Stimulated activated CD8-positive, alpha-beta memory T cell treated with anti-CD3 and anti-CD28 coated beads, Interleukin-2, amount 100 ng/mL, for 48 hours (primary cell): ENCODE data around the gene INF2.
"Not testable (repeated sequence)": the region's sequence is repeated elsewhere in the genome, so short reads cannot be mapped to it uniquely, and the experiment has no call there.

ENCODE experiments used
- DNase-seq, 2 donors: peaks; one replicate each; pipeline ENCODE4 v3.0.0-alpha.2; 2020; ENCODE audit warnings: low read depth in 2 of 2

INF2 gene

DNA sequence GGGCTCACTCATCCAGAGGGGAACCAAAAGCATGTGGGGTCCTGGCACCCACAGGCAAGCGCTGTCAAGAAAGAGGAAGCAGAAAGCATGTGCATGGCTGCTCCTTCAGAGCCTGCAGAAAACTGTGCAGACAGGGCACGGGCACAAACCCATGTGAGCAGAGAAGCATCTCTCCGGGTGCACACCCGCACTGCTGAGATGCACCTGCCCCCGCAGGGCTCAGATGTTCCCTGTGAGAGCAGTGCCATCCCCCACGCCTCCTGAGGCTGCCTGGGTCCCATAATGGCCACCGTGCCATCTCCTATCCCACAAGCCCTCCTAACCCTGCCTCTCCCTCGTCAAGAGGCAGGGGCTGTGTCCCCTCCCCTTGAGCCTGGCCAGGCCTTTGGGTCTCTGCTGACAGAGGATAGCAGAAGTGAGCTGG lies 32.3 kb upstream of the INF2 start:
- DNase-seq: no peak

GRCh38 chr14:104657563-104658324 lies 31.7 kb upstream of the INF2 start:
- no peak for DNase-seq

DNA sequence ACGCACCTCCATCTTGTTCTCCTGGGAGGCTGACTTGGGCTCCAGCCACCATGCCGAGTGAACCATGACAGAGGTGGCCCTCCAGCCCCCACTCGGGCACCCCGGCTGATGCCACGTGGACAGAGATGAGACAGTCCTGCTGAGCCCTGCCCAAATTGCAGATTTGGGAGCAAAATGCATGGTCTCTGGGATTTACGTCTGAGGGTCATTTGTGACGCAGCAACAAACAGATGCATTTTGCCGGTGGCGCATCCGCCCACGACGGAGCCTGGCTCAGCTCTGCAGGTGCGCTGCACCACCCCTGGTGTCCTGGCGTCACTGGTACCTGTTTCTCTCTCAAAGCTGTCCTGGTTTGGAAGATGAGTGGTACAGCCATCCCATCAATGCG lies 31.1 kb upstream of the INF2 start:
- no peak for DNase-seq

DNA sequence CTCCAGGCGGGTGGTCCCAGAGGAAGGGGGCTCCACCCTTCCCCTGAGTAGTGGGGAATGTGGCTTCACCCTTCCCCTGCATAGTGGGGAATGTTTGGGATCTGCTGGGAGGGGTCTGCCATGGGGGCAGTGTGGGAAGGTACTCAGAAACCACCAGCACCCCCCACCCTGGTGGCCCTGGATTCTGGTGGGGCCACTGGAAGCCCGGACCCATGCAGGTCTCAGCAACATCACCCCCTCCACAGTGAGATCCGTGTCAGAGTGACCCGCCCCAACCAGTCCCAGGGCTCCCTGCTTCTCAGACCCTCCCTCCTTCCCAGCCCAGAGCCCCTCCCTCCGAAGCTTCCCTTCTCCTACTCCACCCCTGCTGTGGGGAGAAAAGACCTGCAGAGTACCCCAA lies 30.3 kb upstream of the INF2 start:
- no peak for DNase-seq

- DNase-seq: no peak
These were observed 29.5 kb upstream of the INF2 start for GRCh38 chr14:104659764-104660523.

GRCh38 chr14:104660597-104660996 lies 28.8 kb upstream of the INF2 start:
- DNase-seq: no peak

- no peak for DNase-seq
These were observed 28.3 kb upstream of the INF2 start for GRCh38 chr14:104661086-104661485.

- not testable (repeated sequence) for DNase-seq
These were observed 27.8 kb upstream of the INF2 start for GRCh38 chr14:104661528-104662157.

DNA sequence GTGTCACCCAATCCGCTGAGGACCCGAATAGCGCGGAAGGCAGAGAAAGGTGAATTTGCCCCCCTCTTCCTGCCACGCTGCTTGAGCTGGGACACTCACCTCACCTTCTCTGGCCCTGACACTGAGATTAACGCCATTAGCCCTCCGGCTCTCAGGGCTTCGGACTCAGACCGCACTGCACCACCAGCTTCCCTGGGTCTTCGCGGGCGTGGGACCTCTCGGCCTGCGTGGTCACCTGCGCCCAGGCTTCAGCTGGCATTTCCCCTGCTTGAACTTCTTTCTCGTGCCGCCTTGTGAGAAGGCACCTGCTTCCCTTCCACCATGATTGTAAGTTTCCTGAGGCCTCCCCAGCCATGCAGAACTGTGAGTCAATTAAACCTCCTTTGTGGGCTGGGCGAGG lies 26.9 kb upstream of the INF2 start:
- DNase-seq: not testable (repeated sequence)

- DNase-seq: no peak
These were observed 25.3 kb upstream of the INF2 start for GRCh38 chr14:104664107-104664506.

DNA sequence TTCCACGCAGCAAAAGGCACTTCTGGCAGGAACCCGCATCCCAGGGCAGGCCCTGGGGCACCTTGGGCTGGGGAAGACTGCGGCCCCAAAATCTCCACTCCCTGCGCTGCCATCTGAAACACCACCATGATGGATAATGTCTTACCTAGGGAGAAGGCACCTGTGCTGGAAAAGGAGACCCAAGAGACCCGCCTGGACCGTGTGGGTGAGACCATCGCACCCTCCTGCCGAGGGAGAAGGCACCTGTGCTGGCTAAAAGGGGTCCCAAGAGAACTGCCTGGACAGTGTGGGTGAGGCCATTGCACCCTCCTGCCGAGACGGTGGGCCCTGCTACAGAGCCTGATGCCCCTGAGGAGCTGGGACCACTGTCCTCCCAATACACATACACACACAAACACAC lies 24.8 kb upstream of the INF2 start:
- DNase-seq: no peak

DNA sequence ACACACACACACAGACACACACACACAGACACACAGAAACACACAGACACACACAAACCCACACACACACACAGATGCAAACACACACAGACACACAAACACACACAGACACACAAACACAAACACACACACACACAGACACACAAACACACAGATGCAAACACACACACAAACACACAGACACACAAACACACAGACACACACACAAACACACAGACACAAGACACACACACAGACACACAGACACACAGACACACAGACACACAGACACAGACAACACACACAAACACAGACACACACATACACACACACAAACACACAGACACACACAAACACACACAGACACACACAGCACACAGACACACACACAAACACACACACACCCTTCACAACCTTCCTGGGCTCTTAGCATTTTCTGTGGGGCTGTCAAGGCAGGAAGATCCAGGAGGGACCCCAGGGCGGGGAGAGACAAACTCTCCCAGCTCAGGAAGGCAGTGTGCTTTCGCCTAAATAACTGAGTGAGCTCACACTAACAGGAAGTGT lies 24.2 kb upstream of the INF2 start:
- no peak for DNase-seq

GRCh38 chr14:104665657-104666522 lies 23.5 kb upstream of the INF2 start:
- no peak for DNase-seq

DNA sequence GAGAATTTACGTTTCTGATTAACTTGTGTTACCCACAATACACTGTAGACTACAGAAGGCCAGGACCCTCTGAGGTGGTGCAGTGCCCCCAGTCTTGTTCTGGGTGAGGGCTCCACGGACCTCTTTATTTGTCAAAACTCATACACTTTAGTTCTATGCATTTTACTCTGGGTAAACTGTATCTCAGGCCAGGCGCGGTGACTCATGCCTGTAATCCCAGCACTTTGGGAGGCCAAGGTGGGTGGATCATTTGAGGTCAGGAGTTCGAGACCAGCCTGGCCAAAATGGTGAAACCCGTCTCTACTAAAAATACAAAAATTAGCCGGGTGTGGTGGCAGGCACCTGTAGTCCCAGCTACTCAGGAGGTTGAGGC lies 22.9 kb upstream of the INF2 start:
- not testable (repeated sequence) for DNase-seq

DNA sequence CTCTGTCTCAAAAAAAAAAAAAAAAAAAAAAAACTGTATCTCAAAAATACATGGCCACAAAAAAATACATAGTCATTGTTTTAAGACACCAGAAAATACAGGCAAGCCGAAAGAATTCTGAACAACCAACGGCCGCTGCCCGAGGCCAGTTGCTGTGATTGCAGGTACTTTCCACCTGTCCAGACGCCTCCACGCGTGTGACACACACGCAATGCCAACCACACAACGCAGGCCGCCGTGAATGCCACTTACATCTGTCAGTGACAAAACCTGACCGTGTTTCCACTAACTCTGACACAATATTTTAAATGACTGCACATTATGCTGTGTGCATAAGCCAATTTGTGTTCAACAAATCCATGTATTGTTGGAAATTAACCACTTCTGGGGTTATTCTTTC lies 22.4 kb upstream of the INF2 start:
- DNase-seq: no peak

GRCh38 chr14:104669697-104670096 lies 19.7 kb upstream of the INF2 start:
- no peak for DNase-seq

DNA sequence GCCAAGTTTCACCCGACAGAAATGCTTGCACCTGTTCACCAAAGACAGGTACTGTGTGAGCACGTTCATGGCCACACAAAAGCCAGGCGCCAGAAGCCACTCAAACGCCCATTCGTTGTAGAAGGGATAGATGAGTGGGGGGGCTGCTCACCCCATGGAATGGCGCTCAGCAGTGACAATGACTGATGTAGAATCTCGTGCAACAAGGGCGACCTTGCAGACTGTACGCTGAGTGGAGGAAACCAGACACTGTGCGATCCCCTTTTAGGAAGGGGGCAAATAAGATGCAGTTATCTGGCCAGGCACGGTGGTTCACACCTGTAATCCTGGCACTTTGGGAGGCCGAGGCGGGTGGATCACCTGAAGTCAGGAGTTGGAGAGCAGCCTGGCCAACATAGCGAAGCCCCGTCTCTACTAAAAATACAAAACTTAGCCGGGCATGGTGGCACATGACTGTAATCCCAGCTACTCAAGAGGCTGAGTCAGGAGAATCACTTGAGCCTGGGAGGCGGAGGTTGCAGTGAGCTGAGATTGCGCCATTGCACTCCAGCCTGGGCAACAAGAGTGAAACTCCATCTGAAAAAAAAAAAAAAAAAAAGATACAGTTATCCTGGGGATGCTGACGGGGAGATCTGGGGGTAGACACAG lies 18.0 kb upstream of the INF2 start:
- not testable (repeated sequence) for DNase-seq

DNA sequence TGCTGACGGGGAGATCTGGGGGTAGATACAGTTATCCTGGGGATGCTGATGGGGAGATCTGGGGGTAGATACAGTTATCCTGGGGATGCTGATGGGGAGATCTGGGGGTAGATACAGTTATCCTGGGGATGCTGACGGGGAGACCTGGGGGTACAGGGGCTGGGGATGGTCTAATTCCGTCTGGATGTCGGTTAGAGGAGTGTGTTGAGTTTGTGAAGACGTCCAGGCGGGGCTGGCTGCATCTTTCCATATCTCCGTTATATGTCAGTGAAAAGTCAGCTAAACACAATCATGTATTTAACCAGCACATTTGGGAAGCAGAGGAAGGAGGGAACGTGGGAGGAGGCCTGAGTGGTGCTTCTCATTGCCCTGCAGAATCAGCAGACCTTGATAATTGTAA lies 17.3 kb upstream of the INF2 start:
- DNase-seq: not testable (repeated sequence)

- DNase-seq: no peak
These were observed 15.9 kb upstream of the INF2 start for GRCh38 chr14:104673481-104673880.

GRCh38 chr14:104675447-104675846 lies 14.0 kb upstream of the INF2 start:
- DNase-seq: no peak

DNA sequence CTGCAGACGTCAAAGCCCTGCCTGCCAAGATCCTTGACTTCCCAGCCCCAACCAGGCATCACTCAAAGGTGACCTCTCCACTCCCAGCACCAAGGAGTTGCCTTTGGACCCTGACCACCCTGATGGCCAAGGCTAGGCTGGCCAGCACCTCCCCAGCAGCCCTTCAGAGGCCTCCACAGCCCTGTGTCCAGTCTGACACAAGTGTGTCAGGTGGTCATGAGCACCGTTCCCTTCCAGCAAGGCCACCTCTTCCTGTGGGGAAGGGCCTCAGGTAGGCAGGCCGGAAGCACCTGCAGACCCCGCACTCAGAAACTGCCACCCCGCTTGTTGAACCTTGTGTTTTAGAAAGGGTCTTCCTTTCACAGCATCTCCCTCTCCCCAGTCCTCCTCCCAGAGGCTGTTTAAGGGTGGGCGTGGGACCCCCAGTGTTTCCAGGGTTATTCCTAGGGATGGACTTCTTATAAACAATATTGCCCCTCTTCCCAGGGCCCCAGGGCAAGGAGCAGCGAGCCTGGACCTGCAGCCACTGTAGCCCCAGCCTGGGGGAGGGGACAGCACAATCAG lies 13.2 kb upstream of the INF2 start:
- DNase-seq: no peak
